Fibroblast of skin of back (primary cell): Measurements from ENCODE around the gene TRAF3IP3.

Source experiments
- DNase-seq: peaks from one replicate; pipeline ENCODE4 v3.0.0-alpha.2; 2013

The TRAF3IP3 gene

GRCh38 chr1:209737118-209737505 lies 18.7 kb upstream of the TRAF3IP3 start:
- no peak for DNase-seq

DNA sequence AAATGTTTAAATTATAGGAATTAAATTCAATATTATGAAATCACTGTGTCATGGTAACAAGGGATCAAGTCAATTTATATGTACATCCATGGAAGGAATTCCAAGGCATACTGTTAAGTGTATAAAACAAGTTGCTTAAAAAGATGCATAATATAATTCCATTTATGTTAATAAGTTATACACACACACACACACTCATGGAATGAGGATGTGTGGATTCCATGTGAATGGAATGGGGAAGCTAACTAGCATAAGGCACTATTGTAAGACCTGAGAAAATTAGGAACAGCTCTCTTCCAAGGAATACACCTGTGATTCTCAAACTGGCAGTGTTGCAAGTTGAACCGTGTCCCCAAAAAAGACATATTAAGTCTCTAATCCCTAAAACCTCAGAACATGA lies 17.6 kb upstream of the TRAF3IP3 start:
- no peak for DNase-seq

DNA sequence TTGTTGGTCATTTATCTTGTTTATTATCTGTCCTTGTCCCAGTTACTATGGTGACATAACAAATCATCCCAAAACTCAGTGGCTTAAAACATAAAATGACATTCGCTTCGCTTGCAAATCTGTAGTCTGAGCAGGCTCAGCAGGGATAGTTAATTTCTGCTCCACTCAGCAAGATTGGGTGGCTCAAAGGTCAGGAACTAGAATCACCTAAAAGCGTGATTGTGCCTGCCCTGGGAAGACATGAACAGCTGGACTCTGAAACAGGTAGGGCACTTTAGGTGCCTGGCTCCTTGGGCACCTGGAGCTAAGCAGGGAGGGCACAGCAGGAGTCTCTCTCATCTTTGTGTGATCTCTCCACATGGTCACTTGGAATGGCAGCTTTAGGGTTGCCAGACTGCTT lies 14.7 kb upstream of the TRAF3IP3 start:
- DNase-seq = no peak

DNA sequence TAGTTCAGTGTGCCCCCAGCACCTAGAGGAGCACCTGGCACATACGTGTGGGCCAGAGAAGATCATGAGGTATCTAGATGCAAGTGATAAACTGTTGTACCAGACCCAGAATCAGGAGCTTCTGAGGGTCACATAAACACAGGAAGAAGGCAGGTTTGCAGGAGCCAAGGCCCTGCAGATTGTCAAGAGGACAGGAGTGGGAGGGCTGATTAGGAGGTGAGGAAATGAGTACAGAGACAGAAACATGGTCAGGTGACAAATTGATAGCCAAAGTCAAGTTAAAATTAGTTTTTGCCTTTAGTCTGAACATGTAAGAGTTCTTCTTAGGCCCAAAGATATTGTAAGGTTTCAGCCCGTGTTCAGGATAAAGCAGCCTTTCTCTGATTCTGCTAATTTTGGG lies 14.0 kb upstream of the TRAF3IP3 start:
- no peak for DNase-seq

DNA sequence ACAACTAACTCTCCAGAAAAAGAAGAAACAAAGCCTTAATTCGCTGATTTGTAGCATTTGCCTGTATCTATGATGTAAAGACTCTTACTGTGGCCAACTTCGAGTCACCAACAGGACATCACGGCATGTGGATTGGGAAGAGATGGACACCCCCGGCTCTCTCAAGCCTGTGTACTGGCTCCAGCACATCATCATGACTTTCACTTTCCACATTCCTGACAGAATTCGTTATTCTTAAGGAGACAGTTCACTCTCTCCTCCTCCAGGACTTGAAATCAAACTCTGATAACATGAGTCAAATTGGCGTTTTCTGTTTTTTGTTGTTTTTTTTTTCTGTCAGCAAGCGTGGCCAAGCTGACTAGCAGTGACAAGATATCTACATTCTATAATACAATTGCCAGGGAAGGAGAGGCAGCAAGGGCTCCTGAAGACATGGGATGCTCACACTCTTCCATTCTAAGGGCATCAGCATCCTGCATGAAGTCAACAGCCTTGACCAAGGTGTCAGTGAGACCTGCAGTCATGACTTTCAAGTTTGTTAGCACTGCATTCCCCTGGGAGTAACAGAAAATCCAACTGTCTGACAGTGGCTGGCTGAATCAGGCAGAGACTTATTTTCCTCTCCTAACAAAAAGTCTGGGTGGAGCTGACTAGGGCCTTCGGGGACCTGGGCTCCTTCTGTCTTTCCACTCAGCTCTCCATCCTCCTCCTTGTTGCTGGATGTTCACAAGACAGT lies 13.3 kb upstream of the TRAF3IP3 start:
- DNase-seq = peak; percentile 66

DNA sequence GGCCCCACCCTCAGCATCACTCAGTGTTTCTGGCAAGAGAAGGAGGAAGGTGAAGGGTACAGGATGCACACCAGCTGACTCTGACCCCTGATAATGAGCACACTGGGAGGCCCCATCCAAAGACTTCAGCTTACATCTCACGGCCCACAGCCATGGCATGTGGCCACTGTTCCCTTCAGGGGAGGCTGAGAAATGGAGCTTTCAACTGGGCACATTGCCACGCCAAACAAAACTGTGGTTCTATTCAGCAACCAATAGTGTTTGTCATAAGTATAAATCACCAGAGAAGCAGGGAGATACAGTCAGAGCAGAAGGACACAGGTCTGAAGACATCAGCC lies 12.7 kb upstream of the TRAF3IP3 start:
- DNase-seq = peak; percentile 84

GRCh38 chr1:209746451-209747165 lies 9.2 kb upstream of the TRAF3IP3 start:
- no peak for DNase-seq

DNA sequence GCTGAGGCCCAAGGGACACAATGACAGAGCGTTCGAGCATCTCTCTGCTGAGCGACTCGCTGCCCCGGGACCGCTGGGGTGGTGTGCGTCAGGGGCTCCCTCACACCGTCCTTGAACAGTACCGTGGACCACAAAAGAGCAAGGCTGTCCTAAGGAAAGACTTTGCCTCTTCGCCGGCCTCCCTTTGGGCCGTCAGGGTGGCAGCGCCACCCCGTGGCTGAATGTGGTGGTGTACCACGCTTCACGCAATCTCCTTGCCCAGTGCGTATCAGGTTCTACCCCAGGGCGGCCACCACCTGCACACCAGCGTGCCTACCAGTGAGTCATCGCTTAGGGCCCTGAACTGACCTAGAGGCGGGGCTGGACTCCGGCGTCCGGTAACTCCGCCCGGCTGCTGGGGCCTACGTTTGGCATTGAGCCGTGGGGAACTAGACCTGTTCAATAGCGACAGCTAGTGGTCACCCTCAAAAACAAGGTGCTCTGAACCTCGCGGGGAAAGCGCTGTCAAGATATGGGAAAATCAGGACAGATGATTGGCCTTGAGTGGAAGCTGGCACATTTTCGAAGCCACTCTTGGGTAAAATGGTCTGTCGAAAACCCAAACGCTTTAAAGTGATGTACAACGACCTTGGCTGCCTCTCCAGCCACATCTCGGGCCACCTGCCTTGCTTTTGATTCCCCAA lies 8.1 kb upstream of the TRAF3IP3 start:
- peak; percentile 84 for DNase-seq

DNA sequence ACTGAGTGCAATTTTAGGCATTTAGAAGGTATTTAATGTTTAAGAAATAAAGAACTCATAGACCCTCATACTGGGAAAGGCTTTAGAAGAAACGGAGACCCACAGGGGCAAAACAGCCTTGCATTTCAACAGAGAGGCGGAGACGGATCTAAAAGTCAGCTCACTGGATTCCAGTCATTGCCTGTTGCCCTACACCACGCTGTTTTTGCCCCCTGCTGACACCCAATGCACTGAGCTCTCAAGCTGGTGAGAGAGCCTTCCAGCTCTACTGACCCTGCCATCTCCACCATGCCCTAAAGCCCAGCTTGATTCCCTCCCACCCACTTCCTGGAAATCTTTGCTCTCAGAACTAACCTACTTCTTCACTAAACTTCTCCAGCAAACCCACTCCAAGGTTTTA lies 7.2 kb upstream of the TRAF3IP3 start:
- no peak for DNase-seq

DNA sequence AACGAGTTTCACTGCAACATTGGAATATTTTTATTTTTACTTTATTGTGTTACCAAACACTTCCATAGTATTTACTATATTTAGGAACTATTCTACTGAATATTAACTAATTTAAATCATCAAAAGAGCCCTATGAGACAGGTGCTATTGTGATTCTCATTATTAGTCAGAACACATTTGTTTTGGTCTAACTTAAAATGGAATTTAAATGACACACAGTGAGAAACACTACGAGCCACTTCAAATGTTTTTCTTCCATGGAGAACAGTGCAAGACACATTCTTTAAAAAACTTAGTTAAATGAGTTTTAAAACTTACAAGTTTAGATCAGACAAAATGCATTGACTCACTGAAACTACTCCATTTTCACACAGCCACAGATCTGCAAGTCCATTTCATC lies 6.6 kb upstream of the TRAF3IP3 start:
- DNase-seq = no peak

DNA sequence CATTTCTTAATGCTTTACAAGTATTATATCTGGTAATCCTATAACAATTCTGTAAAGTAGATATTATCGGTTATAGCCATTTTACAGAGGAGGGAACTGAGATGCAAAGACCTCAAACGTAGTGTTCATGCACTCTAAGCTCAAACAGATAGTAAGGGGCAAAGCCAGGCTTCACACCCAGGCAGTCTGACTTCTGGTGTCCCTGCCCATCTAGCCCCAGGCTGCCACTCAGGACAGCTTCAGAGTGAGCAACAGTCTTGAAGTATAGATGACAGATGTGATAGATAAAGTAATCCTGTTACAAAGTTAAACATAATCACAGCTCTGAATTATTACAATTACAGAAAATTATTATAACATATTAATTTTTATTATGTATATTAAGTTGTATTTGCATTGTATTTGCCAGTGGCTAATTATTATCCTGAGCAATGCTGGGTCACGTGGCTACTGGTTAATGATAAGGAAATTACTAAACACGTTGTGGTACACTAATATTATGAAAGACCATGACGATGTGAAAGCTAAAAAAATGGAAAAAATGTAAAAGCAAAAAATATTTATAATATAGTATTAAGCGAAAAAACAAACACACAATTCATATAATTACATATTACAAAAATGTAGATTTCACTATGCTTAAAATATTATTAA lies 6.1 kb upstream of the TRAF3IP3 start:
- no peak for DNase-seq

- DNase-seq = no peak
These were observed 4.1 kb upstream of the TRAF3IP3 start for GRCh38 chr1:209751627-209752231.

DNA sequence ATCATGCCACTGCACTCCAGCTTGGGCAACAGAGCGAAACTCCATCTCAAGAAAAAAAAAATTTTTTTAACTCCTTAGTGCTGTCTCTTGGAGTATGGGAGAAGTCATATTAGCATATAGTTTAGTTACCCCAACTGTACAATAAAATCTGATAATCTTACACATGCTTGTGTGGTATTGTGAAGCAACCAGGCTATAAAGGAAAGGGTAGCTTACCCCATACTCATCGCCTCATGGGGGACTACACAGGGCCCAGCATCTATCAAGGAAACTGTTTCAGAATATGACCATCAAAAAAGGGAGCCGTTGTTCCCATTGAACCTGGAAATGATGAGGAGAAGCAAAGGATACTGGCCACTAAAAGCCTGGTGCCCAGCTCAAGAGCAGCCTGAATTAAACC lies 3.0 kb upstream of the TRAF3IP3 start:
- DNase-seq = no peak

- DNase-seq = no peak
These were observed 597 bp upstream of the TRAF3IP3 start for GRCh38 chr1:209755256-209755655.

- DNase-seq = no peak
These were observed 977 bp downstream of the TRAF3IP3 start for GRCh38 chr1:209756615-209757445.

DNA sequence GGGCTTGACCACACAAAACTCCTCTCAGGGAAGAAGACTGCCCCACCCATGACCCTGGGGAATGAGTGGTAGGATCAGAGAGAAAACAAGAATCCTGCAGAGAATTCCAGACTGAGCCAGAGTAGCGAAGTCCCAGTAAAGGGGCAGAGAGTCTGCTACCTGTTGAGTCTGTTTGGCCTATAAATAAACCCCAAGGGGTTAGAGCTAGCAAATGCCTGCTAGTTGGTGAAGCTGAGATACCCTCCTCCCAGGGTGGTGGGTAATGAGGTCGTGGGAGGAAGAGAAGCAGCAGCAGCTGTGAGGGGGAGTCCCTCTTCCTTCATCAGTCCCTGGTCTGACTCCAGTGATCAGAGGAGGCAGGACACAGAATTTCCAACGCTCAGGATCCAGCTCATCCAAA lies 2.5 kb downstream of the TRAF3IP3 start:
- DNase-seq = no peak

GRCh38 chr1:209759829-209760359 lies 4.0 kb downstream of the TRAF3IP3 start:
- no peak for DNase-seq

GRCh38 chr1:209761011-209761635 lies 5.3 kb downstream of the TRAF3IP3 start:
- peak; percentile 18 for DNase-seq

DNA sequence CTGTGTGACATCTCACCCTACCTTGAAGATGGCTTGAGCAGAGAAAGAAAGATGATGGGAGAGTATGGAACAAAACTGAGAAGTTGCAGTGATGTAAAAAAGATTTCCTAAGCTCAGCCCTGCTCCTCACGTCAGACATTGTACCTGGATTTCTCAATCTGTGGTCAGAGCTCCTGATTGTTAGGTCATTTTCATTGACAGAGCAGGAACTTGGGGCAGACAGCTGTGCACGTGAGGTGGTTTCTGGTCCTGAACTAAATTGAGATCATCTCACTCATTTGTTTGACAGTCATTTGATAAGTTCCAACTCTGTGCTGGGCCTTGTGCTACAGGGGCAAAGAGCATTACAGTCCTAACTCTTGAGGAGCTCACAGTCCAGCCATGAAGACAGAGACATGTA lies 10.2 kb downstream of the TRAF3IP3 start:
- no peak for DNase-seq

GRCh38 chr1:209767096-209767495 lies 11.2 kb downstream of the TRAF3IP3 start:
- no peak for DNase-seq

DNA sequence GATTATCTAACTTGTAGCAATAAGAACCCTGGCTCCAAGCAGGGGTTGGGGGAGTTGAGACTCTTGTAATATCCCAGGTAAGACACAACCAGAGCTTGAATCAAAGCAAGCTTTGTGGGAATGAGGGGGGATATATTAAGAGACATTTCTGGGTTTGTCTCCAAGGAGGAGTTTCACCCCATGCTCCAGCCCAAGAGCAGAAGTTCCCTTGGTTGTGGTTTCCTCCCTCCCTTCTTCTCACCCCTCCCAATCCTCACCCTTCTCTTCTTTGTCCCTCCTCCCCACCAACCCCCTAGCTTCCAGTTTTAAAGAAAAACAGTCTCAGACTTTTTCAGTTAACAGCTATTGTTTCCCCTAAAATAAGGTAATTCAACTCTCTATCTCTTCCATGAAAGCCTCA lies 11.9 kb downstream of the TRAF3IP3 start:
- DNase-seq = peak; percentile 29
